GM19023 (cell line): ENCODE measurements around the gene WDR82.
A peak's percentile ranks its signal among the peaks of the same experiment; 100 is the strongest.

Source experiments
- ATAC-seq: cut with Tn5 transposase; IDR thresholded peaks from one replicate; pipeline ENCODE4 v1.9.1; 2021; ENCODE audit warnings: mild to moderate bottlenecking, moderate library complexity; ENCODE audit not compliant: unreplicated experiment

WDR82 gene, protein sequence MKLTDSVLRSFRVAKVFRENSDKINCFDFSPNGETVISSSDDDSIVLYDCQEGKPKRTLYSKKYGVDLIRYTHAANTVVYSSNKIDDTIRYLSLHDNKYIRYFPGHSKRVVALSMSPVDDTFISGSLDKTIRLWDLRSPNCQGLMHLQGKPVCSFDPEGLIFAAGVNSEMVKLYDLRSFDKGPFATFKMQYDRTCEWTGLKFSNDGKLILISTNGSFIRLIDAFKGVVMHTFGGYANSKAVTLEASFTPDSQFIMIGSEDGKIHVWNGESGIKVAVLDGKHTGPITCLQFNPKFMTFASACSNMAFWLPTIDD

DNA sequence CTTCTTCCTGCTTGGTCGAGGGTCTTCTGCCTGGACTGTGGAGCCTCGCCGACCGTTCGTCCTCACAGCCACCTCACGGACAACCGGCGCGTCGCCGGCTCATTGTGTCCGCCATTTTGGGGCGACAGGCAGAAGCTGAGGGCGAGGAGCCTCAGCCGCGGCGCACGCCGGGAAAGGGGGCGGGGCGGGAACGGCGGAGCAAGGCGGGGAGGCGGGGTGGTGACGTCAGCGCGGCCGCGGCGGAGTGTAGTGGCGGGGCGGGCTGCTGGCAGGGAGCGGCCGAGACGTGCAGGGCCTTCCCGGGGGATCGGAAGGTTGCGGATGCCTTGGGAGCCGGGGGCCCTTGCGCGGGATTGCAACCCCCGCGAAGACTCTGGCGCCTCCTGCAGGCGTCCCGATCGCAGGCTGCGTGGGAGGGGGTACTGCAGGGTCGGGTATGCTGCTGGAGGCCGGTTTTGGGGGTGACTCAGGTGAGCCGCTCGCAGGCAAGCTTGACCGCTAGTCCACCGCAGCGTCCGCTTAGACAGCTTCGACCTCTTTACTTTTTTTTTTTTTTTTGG lies at the start of gene WDR82:
WDR82 (minus strand) TSS at position 140 of the 560 bp plus-strand sequence. CDS start 288 bp downstream, outside the sequence.
- peak; percentile 88 for ATAC-seq

DNA sequence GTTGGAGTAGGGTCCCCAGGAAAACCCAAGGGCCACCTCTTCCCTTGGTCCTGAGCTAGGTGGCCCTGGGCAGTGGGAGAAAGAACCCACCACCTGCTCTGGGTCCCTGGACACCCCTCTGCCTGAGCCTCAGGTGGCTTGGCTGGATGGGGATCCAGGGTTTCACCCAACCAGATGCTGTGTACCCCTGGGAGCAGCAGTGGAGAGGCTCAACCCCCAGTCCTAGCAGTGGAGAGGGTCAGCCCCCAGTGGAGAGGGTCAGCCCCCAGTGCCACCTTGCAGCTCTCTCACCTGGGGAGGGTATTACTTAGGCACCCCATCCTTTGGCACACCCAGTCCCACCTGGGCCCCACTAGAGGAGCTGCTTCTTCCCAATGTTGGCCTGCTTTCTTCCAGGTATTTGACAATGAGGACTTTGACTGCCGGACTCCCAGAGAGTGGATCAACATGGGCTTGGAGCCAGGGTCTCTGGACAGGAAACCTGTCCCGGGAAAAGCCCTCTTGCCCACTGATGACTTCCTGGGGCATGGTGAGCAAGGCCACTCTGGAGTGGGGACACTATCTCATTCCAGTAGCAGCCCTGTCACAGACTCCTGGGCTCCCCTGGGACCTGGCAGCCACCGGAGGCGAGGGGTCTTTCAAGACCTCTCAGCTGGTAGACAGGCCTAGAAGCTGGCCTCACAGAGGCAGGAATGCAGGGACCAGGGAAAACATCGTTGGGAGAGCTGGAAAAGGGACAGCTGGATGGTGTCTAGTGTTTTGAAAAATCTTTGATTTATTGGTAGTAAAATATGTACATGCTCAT lies 49.2 kb upstream of the WDR82 start:
- ATAC-seq: no peak

DNA sequence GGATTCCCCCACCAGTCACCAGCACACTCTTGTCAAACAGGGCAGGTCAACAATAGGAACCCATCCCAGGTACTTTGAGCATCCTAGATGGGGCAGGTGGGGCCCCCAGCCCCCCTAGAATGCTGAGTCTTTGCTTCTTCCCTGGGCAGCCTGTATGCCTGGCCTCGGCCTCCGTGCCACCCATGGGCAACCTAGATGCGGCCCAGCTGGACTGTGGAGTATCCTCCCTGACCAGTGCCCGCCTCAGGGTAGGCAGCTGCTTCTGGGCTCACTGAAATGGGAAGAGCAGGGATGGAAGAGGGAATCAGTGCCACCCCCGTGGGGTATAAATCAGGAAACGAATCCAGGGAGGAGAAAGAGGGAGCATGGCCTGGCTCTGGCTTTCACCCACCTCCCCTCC lies 48.5 kb upstream of the WDR82 start:
- no peak for ATAC-seq

DNA sequence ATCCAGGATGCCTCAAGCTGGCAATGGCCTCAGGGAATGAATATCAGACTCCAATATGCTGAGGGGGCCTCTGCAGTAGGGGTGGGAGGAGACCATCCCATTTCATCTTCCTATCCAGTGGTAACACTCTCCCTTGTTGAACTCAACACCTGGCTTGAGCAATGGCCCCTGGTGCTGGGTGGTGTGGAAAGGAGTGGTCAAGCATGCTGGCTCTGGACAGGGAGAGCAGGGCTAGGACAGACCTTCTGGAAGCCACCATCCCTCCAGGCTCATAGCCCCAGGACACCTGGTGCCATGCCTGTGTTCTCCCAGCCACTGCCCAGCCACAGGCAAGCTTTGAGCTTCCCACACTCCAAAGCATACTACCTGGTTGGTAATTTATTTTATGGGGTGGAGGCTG lies 47.2 kb upstream of the WDR82 start:
- no peak for ATAC-seq

DNA sequence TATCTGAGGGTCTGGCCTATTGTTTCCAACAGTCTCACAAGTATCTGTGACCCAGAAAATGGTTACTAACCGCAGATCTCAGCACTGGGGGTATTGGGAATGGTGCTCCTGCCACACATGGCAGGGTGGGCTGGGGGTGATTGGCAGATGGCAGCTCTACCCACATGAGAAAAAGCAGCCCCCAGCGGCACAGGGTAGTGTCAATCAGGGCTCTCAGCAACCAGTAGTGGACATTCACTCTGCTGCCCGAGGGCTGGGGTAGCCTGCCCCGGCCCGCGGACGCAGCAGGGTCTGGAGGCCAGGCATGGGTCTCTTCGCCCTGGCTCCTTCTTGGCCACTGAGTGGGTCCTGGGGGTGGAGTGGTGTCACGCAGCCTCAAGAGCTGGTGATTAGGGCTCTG lies 46.2 kb upstream of the WDR82 start:
- ATAC-seq: no peak

DNA sequence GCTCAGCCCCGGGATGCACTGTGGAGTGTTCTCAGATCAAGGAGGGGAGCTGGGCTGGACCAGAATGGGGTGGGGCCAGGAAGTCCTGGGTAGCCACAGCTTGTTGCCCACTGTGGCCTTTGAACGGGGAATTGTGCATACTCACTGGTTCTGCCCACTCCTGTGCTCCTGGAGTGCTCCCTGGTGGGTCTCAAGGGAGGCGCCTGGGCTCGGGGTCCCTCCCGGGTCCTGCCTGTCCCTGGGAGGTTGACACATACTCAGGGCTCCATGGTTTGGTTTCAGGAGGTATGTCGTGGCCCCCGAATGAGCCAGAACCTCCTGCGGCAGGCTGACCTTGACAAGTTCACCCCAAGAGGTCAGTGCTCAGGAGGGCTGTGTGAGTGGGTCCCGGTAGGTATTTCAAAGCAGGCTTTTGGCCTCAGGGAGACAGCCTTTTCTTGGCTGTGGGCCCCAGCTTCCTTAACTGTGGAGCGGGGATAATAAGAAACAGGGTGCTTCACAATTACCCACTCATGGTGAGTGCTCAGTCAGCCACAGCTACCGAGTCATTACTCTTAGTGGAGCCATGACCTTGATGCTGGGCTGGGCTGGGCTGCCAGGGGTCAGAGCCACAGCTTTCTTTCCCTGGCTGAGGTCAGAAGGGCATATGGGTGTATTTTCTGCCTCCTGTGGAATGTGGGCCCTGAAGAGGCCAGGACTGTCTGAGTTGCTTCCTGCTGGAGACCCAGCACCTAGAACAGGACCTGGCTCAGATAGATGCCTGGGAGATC lies 45.3 kb upstream of the WDR82 start:
- no peak for ATAC-seq

DNA sequence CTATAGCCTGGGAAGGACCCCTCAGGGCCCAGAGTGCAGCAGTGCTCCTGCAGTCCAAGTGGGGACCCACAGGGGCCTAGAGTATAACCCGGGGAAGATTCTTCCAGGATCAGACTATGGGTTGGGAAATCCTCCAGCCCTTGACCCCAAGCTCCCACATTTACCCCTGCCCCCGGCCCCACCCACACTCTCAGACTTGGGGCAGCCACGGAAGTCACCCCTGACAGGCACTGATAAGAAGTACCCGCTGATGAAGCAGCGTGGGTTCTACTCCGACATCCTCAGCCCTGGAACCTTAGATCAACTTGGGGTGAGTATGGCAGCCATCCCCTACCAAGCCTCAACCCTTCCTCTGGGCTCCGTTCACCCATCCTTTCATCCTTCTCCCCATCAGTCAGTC lies 44.0 kb upstream of the WDR82 start:
- ATAC-seq: no peak

DNA sequence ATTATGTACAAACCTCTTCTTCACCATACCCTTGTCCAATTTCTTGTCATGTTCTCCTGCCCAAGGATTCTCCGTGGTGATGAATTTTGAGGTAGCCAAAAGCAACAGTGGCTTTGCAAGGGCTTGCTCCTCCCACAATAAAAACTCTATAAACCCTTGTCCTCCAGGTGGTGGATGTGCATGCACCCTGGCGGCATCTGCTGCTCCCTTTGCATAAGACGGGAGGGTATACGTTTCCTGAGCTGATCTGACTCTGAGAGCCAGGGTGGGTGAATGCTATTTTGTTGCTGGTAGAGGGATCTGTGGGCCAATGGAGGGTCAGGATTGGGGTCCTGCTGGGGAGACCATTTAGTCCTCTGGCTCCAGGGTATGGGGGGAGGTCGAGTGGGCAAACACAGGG lies 43.0 kb upstream of the WDR82 start:
- ATAC-seq: no peak

DNA sequence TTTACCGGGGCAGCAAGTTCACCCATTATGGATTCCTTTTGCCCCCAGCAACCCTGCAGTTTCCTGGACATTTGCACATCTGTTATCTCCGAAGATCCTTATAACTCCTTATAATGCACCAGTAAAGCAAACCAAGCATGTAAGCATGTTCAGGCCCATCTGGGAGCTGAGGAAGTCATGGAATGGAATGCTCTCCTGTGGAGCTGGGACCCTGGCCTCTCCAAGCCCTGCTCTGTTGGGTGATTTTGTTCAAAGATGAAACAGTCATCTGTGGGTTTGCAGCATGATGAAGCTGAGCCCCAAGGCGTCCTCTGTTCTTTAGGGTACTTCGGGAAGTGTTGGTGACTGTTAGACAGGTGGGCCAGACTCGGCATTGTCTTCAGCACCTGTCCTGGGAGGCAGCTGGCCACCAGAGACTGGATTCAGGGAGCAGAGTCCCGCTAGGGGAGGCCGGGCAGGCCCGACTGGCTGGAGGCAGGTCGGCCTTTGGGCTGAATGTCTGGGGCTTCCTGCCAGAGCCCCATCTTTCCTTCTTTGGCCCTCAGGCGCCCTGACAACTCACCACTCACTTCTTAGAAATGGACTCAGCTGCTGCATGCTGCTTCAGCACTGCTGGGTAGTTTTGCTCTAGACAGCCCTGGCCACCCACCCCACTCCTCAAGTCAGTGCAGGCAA lies 41.6 kb upstream of the WDR82 start:
- ATAC-seq: no peak

DNA sequence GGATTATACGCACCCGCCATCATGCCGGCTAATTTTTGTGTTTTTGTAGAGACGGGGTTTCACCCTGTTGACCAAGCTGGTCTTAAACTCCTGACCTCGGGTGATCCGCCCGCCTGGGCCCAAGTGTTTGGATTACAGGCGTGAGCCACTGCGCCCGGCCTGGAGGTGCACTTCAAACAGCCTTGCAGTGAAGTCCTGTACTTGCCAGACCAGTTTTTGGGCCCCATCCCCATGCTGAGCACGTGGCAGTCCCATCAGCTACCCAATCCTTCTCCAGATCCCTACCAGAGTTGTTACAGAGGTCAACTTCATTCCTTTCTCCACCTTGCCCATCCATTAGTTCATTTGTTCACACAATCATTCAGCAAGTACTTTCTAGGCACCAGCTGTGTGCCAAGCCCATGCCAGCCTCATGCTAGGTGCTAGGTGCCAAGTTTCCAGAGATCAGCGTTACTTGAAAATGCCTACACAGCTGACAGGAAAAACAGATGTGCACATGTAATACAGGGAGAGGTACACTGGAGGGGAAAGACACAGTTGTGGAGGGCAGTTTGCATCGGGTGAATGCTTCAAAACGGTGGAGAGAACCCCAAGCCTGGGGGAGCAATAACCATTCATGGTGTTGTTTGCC lies 39.9 kb upstream of the WDR82 start:
- no peak for ATAC-seq

DNA sequence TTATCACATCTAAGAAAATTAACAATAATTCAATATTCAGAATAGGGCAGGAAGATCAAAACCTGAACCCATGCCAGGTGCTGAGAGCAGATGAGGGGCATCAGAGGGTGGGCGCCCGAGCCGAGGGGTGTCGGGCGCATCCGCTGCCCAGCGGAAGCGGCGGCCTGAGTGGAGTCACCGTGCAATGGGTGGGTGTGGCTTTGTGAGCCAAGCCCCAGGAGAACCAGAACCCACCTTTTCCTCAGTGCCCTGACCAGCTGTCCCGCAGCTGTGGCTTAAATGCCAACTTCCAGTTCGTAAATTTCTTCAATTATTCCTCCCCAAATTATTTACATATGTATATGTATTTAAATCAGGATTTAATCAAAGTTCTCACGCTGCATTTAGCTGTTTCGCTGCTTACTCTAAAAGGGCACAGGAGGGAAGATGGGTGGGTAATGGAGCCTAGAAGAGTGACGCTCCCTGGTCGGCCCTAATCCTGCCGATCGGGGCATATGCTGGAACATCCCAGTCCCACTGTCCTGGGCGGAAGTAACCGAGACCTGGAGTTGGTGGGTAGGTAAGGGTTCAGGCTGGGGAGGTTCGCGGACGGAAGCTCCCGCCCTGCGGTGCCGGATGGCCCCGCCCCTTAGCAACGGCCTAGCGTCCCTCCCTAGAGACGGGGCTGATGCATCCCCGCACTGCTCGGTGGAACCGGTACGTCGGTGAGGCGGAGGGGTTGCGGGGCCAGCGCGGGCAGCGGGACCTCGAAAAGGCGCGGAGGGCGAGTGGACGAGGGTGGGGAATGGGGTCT lies 39.0 kb upstream of the WDR82 start:
- no peak for ATAC-seq

DNA sequence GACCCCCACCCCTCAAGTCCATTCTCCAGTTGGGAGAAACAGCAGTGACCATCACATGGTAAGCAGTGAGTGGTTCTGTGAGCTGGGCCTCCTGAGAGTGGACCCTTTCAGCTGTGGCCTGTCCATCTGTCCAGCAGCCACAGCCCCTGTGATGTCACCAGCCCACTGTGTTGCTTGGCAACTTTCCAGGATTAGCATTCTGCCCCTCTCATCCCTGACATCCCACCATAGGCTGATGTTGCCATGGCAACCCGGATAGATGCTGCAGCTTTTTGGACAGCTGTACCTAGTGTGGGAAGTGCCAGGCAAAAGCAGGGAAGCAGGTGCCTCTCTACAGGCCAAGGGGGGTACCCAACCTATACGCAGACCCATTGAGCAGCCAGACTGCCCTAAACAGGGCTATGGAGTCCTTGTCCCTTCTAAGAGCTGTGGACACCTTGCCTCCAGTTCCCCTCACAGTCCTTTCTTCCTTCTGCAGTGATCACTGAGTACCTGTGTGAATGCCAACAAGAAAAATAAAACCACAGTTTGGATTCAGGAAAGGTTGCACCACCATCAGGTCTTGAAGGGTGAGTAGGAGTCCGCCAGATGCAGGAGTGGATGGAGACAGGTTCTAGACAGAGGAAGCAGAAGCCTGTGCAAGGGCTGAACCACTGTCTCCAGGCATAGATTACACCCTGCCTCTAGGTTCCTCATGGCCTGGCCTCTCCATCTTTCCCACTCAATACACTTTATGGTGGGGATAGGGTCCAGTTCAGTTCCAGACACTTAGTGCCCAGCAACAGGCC lies 37.7 kb upstream of the WDR82 start, which contains the start of gene DNAH1:
DNAH1 (plus strand) TSS at position 343 of the 788 bp plus-strand sequence. CDS start 6,124 bp downstream, outside the sequence.
- no peak for ATAC-seq

DNA sequence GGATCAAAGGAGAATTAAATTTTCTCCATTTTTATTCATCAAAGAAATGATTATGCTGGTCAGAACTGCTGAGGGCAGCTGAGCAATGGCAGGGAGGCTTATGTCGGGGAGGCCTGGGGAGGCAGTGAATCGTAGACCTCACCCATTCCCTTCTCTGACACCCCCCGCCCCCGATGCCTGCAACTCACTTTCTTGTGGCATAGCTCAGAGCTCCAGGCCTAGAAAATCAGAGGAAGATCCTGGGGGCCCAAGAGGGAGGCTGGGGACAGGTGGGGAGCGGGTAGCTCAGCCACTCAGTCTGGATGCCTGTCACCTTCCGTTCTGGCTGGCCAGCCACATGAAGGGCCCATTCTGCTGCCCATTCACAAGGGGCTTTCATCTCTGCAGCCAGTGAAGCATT lies 36.6 kb upstream of the WDR82 start:
- ATAC-seq: no peak

DNA sequence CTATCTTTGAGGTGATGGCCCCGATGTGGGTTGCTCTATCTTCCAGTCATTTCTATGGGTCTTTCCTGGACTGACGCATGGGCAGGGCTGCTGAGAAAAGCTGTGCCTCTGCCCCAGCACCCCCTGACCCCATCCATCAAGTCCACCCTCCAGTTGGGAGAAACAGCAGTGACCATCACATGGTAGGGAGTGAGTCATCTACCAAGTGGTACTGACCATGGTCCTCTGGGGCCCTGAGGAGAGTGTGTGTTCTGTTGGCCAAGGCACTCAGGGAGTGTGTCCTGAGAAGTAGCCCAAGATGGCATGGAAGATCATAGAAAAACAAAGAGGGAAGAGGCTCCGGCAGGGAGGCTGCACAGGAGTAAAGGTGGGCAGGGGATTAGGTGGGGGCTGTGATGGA lies 36.0 kb upstream of the WDR82 start:
- ATAC-seq: no peak

DNA sequence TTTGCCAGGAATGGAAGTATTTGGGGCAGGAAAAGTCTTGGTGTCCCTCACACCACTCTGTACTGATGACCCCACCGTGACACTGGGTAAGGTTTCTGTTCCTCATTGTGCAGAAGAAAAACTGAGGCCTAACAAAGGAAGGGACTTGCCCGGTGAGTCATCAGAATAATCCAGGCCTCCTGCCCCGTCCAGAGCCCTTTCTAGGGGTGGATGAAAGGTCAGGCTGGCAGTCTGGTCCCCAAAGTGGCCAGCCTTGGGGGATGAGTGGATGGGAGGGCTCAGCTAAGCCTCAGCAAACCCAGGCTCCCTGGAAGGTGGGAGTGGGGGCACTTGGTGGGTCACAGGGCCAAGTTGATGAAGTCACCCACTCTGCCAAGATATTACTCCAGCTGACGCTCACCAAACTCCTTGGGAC lies 35.3 kb upstream of the WDR82 start:
- peak; percentile 83 for ATAC-seq

DNA sequence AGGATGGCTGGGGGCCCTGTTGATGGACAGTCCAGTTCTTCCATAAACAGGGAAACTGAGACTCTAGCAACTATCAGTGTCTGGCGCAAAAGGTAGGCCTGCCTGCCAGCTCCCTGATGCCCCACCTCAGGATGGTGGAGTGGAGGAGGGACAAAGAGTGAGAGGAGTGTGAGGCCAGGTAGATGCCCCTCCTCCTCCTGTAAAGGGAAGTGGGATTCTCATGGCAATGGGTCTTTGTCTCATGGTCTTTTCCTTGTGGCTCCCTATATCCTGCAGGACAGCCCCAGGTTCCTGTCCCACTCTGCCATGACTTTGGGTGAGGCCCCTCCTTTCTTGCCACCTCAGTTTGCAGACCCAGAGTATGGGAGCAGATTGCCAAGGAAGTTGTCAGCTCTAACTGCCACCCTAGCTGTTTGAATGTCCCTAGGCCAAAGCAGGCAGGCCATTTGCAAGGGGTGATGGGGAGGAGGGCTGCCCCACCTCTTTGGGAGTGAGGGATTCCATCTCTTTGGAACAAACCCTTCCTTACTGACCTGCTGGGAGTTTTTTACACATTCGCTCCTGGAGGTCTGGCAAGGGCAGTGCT lies 34.8 kb upstream of the WDR82 start:
- ATAC-seq: peak; percentile 13

DNA sequence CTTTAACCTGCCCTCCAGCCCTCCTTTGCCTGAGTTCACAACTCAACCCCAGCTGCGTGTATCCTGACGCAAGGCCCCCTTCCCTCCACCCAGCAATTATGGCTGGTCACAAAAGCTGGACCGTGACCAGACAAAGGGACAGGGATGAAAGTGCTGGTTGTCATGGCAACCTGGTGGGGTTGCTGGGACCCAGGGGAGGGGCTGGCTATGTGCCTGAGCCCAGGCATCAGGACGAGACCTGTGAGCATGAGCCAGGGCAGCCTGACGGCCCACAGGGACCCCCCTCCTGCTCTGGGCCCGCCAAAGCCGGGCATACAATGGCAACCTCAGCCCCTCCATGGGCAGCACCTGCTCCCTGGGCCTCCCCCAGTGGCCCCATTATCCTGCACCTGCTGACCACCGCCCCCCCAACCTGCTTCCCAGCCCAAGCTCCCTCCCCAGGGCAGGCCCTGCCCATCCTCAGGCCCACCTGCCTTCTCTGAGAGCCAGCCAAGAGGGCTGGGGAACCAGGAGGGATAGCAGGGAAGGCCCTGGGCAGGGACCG lies 33.2 kb upstream of the WDR82 start:
- no peak for ATAC-seq
